SH-SY5Y (cell line): ENCODE results near the gene CXXC5.

Source experiments
- GATA2 ChIP-seq: IDR thresholded peaks from 2 replicates; pipeline ENCODE4 v1.6.1; 2011; ENCODE audit warnings: mild to moderate bottlenecking, low read depth, low read length
- GATA3 ChIP-seq: IDR thresholded peaks from 2 replicates; pipeline ENCODE4 v1.6.1; 2011; ENCODE audit warnings: low read depth, mild to moderate bottlenecking, low read length, moderate library complexity

The CXXC5 gene

GRCh38 chr5:139645430-139645871 is 2.7 kb upstream of the CXXC5 start:
- no peak for TF ChIP-seq GATA3
- peak; percentile 38; the same call in 1 of the 2 replicates for TF ChIP-seq GATA2

GRCh38 chr5:139646111-139646510 is 2.0 kb upstream of the CXXC5 start:
- TF ChIP-seq GATA2 (no peak), GATA3 (no peak)

- TF ChIP-seq GATA3 (no peak), GATA2 (peak; percentile 78)
Measured at GRCh38 chr5:139646912-139647505, 1.1 kb upstream of the CXXC5 start.

- TF ChIP-seq GATA2 (no peak), GATA3 (no peak)
Measured at GRCh38 chr5:139647506-139648204, 494 bp upstream of the CXXC5 start.

- no peak for TF ChIP-seq GATA3
- TF ChIP-seq GATA2: no peak
Measured at GRCh38 chr5:139649082-139649991, 1.2 kb downstream of the CXXC5 start.

DNA sequence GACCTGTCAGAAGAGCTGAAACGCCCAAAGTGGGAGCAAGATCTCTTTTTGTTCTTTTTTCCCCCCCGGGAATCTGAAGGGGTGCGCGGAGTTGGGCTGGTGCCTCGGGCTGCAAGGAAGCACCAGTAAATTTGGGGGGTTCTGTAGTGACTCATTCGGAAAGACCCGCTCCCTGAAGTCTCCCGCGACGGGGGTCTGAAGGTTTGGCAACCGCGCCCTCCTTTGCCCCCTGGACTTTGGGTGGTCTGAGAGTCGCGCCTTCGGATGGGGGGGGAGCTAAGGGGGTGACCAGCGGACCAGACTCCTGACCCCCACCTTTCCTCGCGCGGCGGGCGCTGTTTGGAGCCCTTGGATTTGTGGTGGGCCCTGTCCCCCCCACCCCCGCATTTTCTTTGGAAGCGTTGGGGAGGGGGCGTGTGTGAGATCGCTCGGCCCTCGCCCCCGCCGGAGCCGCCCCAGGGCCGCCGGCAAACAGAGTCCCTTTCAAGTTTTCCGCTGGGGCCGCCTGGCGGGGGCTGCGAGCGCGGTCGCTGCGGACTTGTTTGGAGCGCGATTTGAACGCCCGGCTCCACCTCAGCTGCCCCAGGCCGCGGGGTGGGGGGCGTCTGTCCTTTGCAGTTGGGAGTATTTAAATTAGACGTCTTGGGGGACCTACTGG is 2.0 kb downstream of the CXXC5 start:
- TF ChIP-seq GATA2 (no peak), GATA3 (no peak)

DNA sequence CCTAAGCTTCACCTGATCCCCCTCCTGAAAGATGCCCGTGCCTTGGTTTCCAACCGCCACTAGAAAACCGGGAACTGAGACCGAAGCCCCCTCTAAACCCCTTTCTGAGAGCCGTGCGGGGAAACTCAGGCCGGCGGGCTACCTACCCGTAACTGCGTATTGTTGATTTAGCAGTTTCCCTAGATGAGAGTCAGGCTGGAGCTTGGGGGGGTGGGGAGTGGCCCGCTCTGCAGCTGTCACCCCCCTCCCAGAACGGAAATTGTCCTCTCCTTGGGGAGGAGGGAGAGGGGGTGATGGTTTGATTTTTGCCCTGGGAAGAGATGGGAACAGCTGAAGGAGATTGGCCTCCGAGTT is 2.5 kb downstream of the CXXC5 start:
- TF ChIP-seq GATA3 (no peak), GATA2 (no peak)

GRCh38 chr5:139651043-139651834 is 3.1 kb downstream of the CXXC5 start:
- no peak for TF ChIP-seq GATA2
- TF ChIP-seq GATA3: no peak

GRCh38 chr5:139651853-139652787 is 4.0 kb downstream of the CXXC5 start:
- TF ChIP-seq GATA2 (no peak), GATA3 (no peak)

- TF ChIP-seq GATA2 (no peak), GATA3 (no peak)
Measured at GRCh38 chr5:139652788-139653241, 4.7 kb downstream of the CXXC5 start.

DNA sequence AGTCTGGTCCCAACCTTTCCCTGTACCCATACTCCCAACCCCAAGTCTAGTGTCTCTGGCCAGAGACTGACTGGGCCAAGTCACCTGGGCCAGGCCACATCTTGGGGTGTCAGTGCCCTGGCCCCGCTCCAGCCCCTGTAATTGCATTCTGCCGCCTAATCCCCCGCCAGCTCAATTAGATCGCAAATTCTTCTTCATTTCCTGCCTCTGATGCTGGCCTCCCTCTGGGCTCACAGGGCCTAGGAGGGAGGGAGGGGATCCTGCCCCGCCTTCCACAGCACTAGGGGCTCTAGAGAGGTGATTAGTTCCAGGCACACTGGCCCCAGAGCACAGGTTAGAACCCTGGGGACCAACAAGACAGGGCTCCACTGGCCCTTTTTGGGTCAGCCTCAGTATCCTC is 5.5 kb downstream of the CXXC5 start:
- TF ChIP-seq GATA2 (no peak), GATA3 (no peak)

- TF ChIP-seq GATA3 (no peak), GATA2 (no peak)
Measured at GRCh38 chr5:139654464-139654863, 6.3 kb downstream of the CXXC5 start.
